Loucy (cell line): ENCODE results near the gene PSMB1.

ENCODE experiments used
- EZH2phosphoT487 ChIP-seq: fragments of 200-600 bp; IDR thresholded peaks from 2 replicates; pipeline ENCODE4 v1.6.1; 2018; ENCODE audit warnings: antibody characterized with exemption, mild to moderate bottlenecking, moderate library complexity, borderline replicate concordance
- TF ChIP-seq, protein P1 (sequence below): fragments of 200-600 bp; sonication (generic); conservative IDR thresholded peaks from 2 replicates; pipeline ENCODE4 v1.5.1; 2014; ENCODE audit warnings: mild to moderate bottlenecking, antibody characterized with exemption, low read length

DNA sequence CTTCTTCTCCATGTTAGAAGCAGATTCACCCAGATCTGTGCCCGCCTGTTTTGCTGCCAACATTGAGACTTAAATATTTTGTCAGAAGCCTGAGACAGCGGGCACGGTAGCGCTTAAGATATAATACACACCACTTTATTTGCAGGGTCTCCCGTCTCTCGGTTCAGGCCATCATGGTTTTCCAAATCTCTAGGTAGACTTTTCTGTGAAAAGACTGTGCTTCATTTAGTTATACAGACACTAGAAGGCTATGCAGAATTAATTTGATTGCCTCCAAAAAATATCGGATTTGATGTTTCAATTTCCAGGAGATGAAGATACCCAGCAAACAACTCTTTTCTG lies 1.7 kb upstream of the PSMB1 start:
- TF ChIP-seq, protein P1, sequence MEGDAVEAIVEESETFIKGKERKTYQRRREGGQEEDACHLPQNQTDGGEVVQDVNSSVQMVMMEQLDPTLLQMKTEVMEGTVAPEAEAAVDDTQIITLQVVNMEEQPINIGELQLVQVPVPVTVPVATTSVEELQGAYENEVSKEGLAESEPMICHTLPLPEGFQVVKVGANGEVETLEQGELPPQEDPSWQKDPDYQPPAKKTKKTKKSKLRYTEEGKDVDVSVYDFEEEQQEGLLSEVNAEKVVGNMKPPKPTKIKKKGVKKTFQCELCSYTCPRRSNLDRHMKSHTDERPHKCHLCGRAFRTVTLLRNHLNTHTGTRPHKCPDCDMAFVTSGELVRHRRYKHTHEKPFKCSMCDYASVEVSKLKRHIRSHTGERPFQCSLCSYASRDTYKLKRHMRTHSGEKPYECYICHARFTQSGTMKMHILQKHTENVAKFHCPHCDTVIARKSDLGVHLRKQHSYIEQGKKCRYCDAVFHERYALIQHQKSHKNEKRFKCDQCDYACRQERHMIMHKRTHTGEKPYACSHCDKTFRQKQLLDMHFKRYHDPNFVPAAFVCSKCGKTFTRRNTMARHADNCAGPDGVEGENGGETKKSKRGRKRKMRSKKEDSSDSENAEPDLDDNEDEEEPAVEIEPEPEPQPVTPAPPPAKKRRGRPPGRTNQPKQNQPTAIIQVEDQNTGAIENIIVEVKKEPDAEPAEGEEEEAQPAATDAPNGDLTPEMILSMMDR, result no peak
- no peak for TF ChIP-seq EZH2phosphoT487
